GM18867 (cell line): ENCODE data around the gene RBM44.

Source experiments
- ATAC-seq: cut with Tn5 transposase; IDR thresholded peaks from one replicate; pipeline ENCODE4 v1.9.1; 2021; ENCODE audit warnings: mild to moderate bottlenecking, moderate library complexity; ENCODE audit not compliant: unreplicated experiment

RBM44 gene

DNA sequence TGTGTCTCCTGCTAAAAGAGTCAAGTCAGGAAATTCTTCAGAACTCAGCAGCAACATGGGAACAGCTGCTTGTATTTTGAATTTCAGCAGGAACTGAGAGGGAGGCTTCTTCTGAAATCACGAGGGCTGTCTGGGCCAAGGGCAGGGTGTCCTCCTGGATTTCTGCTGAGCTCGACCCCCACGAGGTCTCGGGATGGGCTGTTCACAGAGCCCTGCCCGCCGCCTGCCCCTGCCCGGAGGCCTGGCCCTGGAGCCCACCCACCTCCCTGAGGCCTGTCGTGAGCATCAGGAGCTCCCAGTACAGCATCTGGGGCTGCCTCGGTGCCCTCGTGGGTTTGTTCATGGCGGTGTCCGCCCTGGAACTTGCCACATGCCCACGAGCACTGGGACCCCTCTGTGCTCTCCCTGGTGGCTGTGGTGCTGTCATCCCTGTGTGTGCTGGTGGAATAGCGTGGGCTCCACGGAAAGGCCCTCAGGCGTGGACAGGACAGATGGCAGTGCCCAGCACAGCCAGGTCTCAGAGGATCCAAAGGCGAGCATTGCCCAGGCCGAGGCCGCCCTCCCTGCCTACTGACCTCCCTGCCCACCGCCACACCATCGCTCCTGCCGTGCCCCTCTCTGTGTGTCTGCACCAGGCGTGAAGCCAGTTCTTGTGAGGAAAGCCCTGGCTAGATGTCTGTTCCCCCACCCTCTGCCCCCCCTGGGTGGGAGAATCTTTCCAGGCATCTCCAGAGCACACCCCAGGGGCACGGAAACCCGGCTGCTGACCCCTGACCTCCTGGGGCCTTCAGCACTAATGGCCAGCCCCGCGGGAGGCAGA is 86.7 kb downstream of the RBM44 start:
- ATAC-seq, result no peak

DNA sequence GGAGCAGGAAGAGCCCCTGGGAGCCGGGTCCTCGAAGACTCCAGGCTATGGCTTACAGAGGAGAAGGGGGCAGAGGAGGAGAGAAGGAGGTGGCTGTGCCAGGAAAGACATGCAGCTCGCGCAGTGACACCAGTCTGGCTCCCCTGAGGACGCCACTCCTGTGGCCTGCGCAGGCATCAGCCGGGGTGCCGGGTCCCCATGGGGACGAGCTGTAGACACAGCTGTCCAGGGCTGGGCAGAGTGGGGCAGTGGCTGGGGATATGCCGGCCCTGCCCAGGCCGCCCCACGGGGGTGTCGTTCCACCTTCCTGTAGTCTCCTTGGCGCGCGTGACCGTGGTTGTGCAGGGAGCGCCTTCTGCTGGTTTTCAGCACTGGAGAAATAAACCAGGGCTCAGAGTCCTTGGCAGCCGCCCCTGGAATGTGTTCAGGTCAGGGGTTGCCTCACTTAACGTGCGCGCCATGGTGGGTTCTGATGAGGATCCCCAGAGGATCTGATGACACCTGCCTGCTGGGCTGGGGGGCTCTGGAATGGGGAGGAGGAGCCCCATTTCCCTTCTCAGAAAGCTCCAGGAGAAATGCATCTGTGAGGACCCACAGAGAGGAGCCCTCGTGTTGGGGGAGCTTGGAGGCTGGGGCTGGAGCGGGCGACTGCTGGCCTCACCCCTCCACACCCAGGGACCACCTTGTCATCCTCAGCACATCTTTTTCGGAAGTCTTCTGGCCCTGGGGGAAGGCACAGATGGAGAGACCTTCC is 87.5 kb downstream of the RBM44 start:
- ATAC-seq, result no peak

DNA sequence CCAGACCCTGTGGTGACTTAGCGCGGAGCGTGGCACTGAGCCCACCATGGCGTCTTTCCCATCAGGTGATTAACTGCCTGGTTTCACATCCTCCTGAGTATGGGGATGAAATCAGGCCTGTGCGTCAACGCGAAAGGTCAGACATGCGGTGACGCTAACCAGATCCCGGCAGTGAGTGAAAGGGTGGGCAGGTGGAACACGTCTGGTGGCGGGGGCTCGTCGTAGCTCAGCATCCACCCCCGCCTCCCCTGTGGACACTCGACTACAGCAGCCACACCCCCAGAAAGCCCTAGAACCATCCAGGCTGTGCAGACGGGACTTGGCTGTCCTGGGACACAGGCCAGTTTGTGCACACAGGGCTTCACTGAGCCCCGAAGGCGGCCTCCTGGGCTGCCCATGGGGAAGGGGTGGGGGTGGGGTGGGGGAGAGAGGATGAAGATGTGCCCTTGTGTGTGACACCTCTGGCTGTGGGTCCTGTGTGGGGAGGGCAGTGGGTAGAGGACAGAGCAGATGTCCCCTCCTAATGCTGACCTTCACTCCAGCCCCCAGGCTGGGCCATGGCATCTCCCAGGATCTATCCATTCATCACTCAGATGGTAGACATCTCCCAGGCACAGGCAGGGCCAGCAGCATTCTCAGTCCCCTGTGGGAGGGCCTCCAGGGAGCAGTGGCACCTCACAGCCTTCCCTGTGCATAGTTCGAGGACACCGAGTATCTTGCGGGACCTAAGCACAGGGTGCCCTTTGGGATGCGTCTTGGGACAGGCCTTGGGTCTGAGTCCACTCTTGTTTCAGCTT is 88.3 kb downstream of the RBM44 start:
- no peak for ATAC-seq

DNA sequence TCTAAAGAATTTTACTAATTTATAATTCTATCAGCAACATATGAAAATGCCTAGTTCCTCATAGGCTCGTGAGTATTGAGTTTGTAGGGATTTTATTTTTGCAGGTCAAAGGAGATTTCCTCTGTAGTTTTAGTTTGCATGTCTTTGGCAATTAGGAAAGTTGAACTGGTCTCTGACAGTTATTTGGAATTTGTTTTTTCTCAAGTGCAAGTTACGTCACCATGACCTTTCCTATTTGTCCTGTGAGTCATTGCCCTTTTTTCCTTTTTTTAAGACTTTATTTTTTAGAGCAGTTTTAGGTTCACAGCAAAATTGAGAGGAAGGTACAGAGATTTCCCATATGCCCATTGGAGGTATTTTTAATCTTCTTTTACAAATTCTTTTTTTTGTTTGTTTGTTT is 89.8 kb downstream of the RBM44 start:
- ATAC-seq, result no peak

- no peak for ATAC-seq
These were observed 90.4 kb downstream of the RBM44 start for GRCh38 chr2:237889016-237889415.

DNA sequence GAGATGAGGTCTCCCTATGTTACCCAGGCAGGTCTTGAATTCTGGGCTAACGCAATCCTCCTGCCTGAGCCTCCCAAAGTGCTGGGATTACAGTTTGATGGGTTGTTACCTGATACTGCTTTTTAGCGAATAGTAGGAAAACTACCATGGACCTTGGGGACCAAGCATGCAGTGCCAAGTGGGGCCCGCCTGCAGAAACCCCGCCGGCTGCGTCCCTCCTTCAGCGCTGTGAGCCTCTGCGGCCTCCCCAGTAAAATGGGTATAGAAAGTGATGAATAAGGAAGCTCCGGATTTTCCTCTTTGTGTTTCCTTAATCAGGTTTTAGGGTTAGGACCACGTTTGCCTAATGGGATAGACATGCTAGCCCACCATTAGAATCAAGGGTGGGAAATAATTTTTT is 91.2 kb downstream of the RBM44 start:
- ATAC-seq, result no peak
